ENCODE measurements around the gene TMEM35B. TPM values are rescaled to one million over a fixed set of nuclear protein-coding genes. Genes with fewer than 3 reads are reported as not detected.
"Not testable (repeated sequence)": the region's sequence is repeated elsewhere in the genome, so short reads cannot be mapped to it uniquely, and the experiment has no call there.

TMEM35B gene
- polyA plus RNA-seq, 3 donors: 26.7 to 55.1 (median 51.8) TPM

GRCh38 chr1:34977858-34978257 is 7.3 kb downstream of the TMEM35B start:
- H3K27ac ChIP-seq (ENCODE audit: low read depth, low read length): no peak overlapping the region
- WGBS, 3 donors: 90 to 96% (median 92%) methylated on average over 1 to 2 of the region's 2 CpGs

DNA sequence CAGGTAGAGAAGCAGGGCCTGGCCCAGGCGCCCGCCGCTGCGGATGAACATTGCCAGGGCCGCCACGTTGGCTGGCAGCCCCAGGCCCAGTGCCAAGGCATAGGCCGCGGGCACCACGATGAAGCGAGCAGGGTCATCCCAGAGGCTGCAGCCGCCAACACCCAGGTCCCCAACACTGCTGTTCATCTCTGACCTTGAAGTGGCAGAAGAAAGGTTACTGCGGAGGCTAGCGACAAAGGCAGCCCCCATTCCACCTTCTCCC is 8.0 kb downstream of the TMEM35B start:
- no peak overlapping the region for H3K27ac ChIP-seq (ENCODE audit: low read depth, low read length)
- 91 to 97% (median 96%) methylated on average over 13 of the region's 13 CpGs for WGBS, 3 donors

DNA sequence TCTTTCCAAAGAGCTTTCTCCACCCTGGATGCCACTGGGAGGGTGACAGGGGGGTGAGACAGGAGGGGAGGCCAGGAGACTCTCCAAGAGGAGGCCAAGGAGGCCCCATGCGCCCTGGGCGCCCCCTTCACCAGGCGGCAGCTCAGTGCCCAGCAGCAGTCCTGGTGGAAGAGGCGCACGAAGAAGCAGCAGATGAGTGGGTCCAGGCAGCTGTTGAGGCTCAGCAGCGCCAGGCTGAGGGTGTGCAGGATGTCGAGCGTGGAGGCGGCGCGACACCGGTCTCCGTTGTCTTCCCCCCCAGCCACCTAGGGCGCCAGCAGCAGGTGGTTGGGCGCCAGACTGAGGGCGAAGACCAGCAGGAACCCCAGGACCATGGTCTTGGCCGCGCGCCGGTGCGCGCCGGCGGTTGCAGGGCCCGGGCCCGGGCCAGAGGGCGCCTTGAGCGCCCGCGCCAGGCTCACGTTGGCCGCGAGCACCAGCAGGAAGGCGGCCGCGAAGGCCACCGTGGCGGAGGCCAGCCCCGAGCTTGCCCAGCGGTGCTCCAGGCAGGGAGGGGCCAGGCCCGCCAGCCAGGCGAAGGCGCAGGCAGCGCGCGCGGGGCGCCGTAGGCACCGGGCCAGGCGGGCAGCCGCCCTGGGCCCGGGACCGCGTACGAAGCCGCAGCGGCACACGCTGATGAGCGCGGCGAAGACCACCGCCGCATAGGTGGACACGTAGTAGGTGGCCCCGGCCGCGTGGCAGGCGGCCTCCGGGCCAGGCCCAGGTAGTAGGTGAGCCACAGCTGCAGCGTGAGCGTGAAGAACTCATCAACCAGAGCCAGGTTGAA is 8.6 kb downstream of the TMEM35B start:
- no peak overlapping the region for H3K27ac ChIP-seq (ENCODE audit: low read depth, low read length)
- WGBS, 3 donors: 74 to 83% (median 81%) methylated on average over 61 to 72 of the region's 72 CpGs

- 81 to 91% (median 82%) methylated on average over 6 of the region's 6 CpGs for WGBS, 3 donors
- H3K27ac ChIP-seq (ENCODE audit: low read depth, low read length): no peak overlapping the region
Observed at GRCh38 chr1:34975771-34976170, 9.4 kb downstream of the TMEM35B start.

DNA sequence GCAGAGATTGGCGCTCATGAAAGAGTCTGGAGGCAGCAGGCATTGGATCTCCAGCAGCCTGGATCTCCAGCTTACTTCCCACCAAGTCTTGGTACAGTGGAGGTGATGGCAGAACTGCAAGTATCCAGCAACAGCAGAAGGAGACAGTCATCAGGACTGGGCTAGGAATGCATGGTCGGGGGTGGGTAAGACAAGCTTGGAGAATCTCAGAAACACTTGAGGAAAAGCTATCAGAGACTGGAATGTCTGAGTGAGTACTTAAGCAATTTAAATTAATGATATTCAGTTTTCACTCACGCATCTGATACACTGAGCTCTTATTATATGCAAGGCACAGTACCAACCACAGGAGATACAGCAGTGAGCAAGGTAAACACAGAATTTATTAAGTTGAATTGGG is 9.8 kb downstream of the TMEM35B start:
- 87 to 95% (median 93%) methylated on average over 3 of the region's 3 CpGs for WGBS, 3 donors
- H3K27ac ChIP-seq (ENCODE audit: low read depth, low read length): no peak overlapping the region

DNA sequence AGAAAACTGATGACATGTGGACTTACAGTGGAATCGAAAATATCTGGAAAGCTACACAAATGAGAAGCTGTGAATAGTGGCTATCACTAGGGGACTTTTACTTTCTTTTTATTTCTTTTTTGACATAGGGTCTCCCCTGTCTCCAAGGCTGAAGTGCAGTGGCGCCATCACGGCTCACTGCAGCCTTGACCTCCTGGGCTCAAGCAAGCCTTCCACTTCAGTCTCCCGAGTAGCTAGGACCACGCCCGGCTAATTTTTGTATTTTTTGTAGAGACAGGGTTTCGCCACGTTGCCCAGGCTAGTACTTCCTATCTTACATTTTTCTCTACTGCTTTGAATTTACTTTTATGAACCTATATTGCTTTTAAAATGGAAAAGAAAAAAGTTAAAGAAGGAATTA is 10.5 kb downstream of the TMEM35B start:
- no peak overlapping the region for H3K27ac ChIP-seq (ENCODE audit: low read depth, low read length)
- WGBS, 3 donors: 79 to 84% (median 80%) methylated on average over 8 of the region's 8 CpGs

DNA sequence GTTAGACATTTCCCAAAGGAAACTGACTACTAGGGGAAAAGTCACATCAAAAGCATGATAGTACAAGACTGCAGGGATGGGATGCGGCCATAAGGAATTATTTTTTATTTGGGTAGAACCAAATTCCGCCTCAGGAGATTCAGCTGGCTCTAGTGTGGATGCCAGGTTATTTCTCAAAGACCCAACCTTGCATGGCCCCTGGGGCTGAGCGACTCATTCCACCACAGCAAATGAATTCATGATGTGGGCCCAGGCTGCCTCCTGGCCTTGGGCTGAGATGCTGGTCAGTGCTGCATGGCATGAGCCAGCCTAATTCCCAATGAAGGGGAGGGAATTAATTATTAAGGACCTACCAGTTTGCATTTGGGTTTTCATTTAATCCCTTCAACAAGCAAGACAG is 11.8 kb downstream of the TMEM35B start:
- 94 to 95% (median 94%) methylated on average over 3 of the region's 3 CpGs for WGBS, 3 donors
- no peak overlapping the region for H3K27ac ChIP-seq (ENCODE audit: low read depth, low read length)

- WGBS, 3 donors: 27 to 50% (median 40%) methylated on average over 5 of the region's 5 CpGs
Observed at GRCh38 chr1:34970829-34971228, 14.3 kb downstream of the TMEM35B start.

GRCh38 chr1:34970220-34970735 is 14.9 kb downstream of the TMEM35B start:
- H3K27ac ChIP-seq (ENCODE audit: low read depth, low read length): no peak overlapping the region
- 78 to 94% (median 92%) methylated on average over 5 of the region's 5 CpGs for WGBS, 3 donors

More at GRCh38 chr1:34970829-34971228, 14.3 kb downstream of the TMEM35B start:
- no peak overlapping the region for H3K27ac ChIP-seq (ENCODE audit: low read depth, low read length)

DNA sequence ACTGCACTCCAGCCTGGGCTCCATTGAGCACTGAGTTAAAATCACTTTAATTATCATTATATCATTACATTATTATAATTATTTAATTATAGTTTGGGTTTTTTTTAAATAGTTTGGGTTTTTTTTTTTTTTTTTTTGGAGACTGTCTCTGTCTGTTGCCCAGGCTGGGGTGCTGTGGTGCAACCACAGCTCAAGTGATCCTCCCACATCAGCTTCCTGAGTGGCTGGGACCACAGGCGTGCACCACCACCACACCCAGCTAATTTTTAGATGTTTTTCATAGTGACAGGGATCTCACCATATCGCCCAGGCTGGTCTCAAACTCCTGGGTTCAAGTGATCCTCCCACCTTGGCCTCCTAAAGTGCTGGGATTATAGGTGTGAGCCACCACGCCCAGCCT is 16.9 kb downstream of the TMEM35B start:
- not testable (repeated sequence) for H3K27ac ChIP-seq (ENCODE audit: low read depth, low read length)
- 73 to 85% (median 85%) methylated on average over 3 of the region's 3 CpGs for WGBS, 3 donors

DNA sequence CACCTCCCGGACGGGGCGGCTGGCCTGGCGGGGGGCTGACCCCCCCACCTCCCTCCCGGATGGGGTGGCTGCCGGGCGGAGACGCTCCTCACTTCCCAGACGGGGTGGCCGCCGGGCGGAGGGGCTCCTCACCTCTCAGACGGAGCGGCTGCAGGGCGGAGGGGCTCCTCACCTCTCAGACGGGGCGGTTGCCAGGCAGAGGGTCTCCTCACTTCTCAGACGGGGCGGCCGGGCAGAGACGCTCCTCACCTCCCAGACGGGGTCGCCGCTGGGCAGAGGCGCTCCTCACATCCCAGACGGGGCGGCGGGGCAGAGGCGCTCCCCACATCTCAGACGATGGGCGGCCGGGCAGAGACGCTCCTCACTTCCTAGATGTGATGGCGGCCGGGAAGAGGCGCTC is 17.5 kb downstream of the TMEM35B start:
- WGBS, 3 donors: 98 to 100% (median 98%) methylated on average over 1 to 21 of the region's 36 CpGs
- not testable (repeated sequence) for H3K27ac ChIP-seq (ENCODE audit: low read depth, low read length)

DNA sequence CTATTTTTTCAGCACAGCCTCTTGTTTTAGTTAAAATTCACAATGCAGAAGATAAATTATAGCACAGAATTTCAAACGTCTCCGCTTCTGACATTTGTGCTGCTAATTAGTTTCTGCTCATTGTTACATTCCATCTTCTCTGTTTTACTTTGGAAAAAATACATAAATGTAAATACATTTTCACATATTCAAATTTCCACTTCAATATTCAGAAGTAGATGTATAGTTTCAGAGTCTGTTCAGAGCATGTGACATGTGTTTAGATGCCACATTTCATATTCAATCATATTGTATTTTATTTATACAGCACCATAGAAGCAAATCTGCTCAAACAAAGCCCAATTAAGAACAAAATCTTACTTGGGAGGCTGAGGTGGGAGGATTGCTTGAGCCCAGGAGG is 19.6 kb downstream of the TMEM35B start:
- H3K27ac ChIP-seq (ENCODE audit: low read depth, low read length): no peak overlapping the region
- 77 to 92% (median 89%) methylated on average over 2 of the region's 2 CpGs for WGBS, 3 donors

- whole genome bisulfite sequencing, 3 donors: 24 to 48% (median 40%) methylated on average over 1 of the region's 1 CpG
- no peak overlapping the region for H3K27ac ChIP-seq (ENCODE audit: low read depth, low read length)
Observed at GRCh38 chr1:34950428-34950827, 34.7 kb downstream of the TMEM35B start.

DNA sequence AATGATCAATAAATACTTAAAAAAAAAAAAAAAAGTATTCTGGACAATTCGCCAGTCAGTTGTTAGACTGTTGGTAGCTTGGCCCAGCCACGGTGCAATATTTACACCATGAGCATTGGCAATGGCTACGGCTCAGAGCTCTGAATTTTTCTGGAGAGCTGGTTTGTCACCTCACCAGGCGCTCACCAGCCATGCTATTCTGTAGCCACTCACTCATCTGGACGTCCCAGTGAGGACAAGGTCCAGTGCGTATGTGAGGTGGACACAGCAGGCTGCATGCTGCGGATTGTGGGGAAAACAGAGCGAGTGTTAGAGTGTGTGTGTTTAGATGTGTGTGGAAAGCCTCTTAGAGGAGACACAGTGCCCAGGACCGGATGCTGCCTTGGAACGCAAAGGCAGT is 36.4 kb downstream of the TMEM35B start:
- WGBS, 3 donors: 85 to 91% (median 90%) methylated on average over 10 of the region's 10 CpGs
- not testable (repeated sequence) for H3K27ac ChIP-seq (ENCODE audit: low read depth, low read length)

DNA sequence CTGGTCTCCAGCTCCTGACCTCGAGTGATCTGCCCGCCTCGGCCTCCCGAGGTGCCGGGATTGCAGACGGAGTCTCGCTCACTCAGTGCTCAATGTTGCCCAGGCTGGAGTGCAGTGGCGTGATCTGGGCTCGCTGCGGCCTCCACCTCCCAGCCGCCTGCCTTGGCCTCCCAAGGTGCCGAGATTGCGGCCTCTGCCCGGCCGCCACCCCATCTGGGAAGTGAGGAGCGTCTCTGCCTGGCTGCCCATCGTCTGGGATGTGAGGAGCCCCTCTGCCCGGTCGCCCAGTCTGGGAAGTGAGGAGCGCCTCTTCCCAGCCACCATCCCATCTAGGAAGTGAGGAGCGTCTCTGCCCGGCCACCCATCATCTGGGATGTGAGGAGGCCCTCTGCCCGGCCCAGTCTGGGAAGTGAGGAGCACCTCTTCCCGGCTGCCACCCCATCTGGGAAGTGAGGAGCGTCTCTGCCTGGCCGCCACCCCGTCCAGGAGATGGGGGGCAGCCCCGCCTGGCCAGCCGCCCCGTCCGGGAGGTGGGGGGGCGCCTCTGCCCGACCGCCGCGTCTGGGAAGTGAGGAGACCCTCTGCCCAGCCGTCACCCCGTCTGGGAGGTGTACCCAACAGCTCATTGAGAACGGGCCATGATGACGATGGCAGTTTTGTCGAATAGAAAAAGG is 37.4 kb downstream of the TMEM35B start:
- 88 to 95% (median 95%) methylated on average over 31 to 41 of the region's 41 CpGs for WGBS, 3 donors
- not testable (repeated sequence) for H3K27ac ChIP-seq (ENCODE audit: low read depth, low read length)

DNA sequence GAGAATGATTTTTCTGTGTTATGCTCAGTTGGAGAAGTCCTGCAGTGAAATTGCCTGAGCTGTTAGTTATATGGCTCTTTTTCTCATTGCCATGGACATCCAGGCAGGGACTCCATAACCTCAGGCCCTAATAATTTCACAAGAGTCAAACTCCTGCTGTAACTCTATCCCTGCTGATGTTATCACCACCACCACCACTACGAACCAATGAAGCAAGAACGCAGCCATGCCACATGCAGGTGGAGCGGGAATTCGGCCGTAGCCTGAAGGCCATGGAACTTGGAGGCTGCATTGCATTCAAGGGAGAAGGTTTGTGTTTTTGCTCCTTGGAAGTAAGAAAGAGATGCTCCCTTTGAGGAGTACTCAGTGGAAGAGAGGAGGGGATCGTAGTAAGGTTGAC is 38.9 kb downstream of the TMEM35B start:
- H3K27ac ChIP-seq (ENCODE audit: low read depth, low read length): no peak overlapping the region
- WGBS, 3 donors: 87 to 90% (median 89%) methylated on average over 6 of the region's 6 CpGs

GRCh38 chr1:34941798-34942197 is 43.3 kb downstream of the TMEM35B start:
- WGBS, 3 donors: 85 to 89% (median 87%) methylated on average over 2 of the region's 2 CpGs
- H3K27ac ChIP-seq (ENCODE audit: low read depth, low read length): not testable (repeated sequence)
